Kidney epithelial cell (primary cell): ENCODE measurements around the gene SLC25A33. TPM values are rescaled to one million over a fixed set of nuclear protein-coding genes. Genes with fewer than 3 reads are reported as not detected.

Experiments used
- DNase-seq: peaks from one replicate; pipeline ENCODE4 v3.0.0-alpha.2; 2010; ENCODE audit warnings: low read depth
- H3K27me3 ChIP-seq: 2 replicates; pipeline ENCODE4 v1.6.0; 2011; ENCODE audit warnings: low read length; ENCODE audit not compliant: control insufficient read depth, insufficient read depth
- H3K36me3 ChIP-seq: 2 replicates; pipeline ENCODE4 v1.5.1; 2011; ENCODE audit warnings: low read length; ENCODE audit not compliant: control insufficient read depth, insufficient read depth
- H3K4me3 ChIP-seq: 2 replicates; pipeline ENCODE4 v1.5.1; 2011; ENCODE audit warnings: low read depth, mild to moderate bottlenecking, control low read depth, low read length
- total RNA-seq: library from RNA; depleted of rRNA; stranded (reverse); fragments of >200 nt; gene quantifications from 2 replicates; pipeline ENCODE4 v1.2.3, GENCODE V29; 2015
- TF ChIP-seq, protein P1 (sequence below): IDR thresholded peaks from 2 replicates; pipeline ENCODE4 v1.5.1; 2011; ENCODE audit warnings: mild to moderate bottlenecking, moderate library complexity, low read length, control low read depth, inconsistent platforms; ENCODE audit not compliant: insufficient read depth, poor library complexity, severe bottlenecking

The SLC25A33 gene
- total RNA-seq, 1 donor from 2014 or later: 12.0 TPM

DNA sequence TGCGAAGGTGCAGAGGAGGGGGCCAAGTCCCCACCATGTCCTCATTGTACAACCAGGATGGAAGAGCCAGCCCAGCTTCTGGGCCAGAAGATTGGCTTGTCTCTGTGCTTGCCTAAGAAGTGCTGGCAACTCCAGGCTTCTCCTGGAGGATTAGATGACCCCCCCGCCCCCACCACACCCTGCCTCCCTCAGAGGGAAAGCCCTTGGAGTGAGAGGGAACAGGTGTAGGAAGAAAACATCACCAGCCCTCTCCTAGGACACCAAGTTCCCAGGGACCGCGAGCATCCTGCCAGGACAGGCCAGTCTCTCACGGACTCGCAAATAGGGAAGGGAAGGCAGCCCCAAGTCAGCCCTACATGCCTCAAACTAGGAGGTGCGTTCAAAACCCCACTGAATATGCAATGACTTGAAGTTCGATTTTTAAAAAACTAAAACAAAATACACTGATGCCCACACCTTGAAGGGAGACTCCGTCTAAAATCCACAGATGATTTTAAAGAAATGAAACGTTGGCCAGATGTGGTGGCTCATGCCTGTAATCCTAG, 20.7 kb upstream of the SLC25A33 start:
- Histone ChIP-seq H3K36me3 (no peaks in the 10 kb centered on the region), H3K27me3 (peaks cover 5% of the 10 kb centered on the region), H3K4me3 (no peak overlapping the region)
- TF ChIP-seq, protein P1, sequence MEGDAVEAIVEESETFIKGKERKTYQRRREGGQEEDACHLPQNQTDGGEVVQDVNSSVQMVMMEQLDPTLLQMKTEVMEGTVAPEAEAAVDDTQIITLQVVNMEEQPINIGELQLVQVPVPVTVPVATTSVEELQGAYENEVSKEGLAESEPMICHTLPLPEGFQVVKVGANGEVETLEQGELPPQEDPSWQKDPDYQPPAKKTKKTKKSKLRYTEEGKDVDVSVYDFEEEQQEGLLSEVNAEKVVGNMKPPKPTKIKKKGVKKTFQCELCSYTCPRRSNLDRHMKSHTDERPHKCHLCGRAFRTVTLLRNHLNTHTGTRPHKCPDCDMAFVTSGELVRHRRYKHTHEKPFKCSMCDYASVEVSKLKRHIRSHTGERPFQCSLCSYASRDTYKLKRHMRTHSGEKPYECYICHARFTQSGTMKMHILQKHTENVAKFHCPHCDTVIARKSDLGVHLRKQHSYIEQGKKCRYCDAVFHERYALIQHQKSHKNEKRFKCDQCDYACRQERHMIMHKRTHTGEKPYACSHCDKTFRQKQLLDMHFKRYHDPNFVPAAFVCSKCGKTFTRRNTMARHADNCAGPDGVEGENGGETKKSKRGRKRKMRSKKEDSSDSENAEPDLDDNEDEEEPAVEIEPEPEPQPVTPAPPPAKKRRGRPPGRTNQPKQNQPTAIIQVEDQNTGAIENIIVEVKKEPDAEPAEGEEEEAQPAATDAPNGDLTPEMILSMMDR: no peak
- no peak for DNase-seq

DNA sequence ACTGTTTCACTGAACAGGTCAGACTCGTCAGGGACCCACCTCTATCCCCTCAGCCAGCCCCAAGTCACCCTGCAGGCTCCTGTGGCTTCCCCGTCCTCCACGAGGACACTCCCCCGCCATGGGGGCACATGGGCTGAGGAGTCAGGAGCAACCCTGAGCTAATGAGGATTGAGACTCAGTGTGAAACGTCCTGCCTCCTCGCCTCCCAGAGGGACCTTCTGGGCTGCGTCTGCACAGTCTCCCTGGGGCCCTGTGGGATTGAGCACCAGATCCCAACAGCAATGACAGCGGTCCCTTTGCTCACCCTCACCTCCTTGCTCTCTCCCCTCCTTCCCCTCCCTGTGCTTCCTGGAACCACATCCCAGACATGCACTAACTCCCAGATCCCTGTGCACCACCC, 18.9 kb upstream of the SLC25A33 start:
- DNase-seq: no peak
- peaks cover 5% of the 10 kb centered on the region for H3K27me3 ChIP-seq
- H3K36me3 ChIP-seq: no peaks in the 10 kb centered on the region
- no peak overlapping the region for H3K4me3 ChIP-seq
- TF ChIP-seq, protein P1: no peak

DNA sequence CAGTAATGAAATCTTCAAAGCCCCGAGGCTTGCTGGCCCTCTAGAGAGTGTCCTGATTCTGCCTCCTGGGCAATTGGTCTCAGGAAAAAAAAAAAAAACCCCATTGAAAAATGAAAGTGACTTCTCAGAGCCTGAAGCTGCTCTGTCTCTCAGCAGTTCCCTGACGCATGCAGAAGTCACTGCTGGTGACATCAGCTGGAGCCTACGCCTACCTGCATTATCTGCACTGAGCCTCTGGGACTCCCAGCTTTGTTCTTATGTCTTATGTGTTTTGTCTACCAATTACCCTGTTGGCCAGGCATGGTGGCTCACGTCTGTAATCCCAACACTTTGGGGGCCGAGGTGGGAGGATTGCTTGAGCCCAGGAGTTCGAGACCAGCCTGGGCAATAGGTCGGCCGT, 10.1 kb upstream of the SLC25A33 start:
- TF ChIP-seq, protein P1: no peak
- Histone ChIP-seq H3K36me3 (no peaks in the 10 kb centered on the region), H3K4me3 (no peak overlapping the region), H3K27me3 (no peaks in the 10 kb centered on the region)
- no peak for DNase-seq

DNA sequence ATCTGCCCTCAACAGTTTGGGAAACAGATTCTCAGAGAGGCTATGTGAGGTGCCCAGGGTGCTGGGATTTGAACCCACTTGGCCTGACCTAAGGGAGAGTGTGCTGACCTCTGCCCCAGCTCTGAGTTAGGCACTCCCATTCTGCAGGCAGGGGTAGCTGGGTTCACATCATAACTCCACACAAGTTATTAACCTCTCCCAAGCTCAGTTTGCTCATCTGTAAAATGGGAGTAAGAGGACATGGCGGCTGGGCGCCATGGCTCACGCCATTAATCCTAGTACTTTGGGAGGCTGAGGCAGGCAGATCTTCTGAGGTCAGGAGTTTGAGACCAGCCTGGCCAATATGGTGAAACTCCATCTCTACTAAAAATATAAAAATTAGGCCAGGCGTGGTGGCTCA, 8.9 kb upstream of the SLC25A33 start:
- TF ChIP-seq, protein P1: no peak
- DNase-seq: no peak
- Histone ChIP-seq H3K36me3 (no peaks in the 10 kb centered on the region), H3K27me3 (no peaks in the 10 kb centered on the region), H3K4me3 (no peak overlapping the region)

DNA sequence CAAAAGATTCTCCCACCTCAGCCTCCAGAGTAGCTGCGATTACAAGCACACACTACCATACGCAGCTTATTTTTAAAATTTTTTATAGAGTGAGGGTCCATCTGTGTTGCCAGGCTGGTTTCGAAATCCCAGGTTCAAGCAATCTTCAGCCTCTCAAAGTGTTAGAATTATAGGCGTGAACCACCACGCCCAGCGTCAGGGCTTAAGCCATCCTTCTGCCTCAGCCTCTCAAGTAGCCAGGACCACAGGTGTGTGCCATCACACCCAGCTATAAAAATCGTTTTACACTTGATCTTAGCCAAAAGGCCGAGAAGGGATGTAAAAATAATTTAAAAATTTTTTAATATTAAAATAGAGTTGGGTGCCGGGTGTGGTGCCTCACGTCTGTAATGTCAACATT, 4.3 kb upstream of the SLC25A33 start:
- no peaks in the 10 kb centered on the region for H3K27me3 ChIP-seq
- no peak overlapping the region for H3K4me3 ChIP-seq
- TF ChIP-seq, protein P1: no peak
- DNase-seq: no peak
- no peaks in the 10 kb centered on the region for H3K36me3 ChIP-seq

DNA sequence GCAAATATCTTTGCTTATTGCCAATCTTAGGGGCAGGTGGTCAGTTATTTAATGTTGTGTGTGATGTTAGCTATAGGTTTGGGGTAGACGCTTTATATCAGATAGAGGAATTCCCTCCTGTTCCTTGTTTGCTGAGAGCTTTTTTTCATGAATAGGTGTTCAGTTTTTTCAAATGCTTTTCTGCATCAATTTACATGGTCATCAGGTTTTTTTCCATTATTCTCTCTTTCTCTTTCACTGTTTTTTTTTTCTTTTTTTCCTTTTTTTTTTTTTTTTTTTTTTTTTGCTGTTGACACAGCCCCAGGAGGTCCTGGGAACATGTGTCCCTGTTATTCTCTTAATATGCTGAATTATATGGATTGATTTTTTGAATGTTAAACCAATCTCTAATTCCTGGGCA, 3.0 kb upstream of the SLC25A33 start:
- TF ChIP-seq, protein P1: no peak

More for the DNA sequence above, 3.0 kb upstream of the SLC25A33 start:
- no peak for DNase-seq
- Histone ChIP-seq H3K4me3 (no peak overlapping the region), H3K27me3 (no peaks in the 10 kb centered on the region), H3K36me3 (no peaks in the 10 kb centered on the region)
